Osteoblast (primary cell): ENCODE data around the gene EVA1C. TPM values are rescaled to one million over a fixed set of nuclear protein-coding genes. Genes with fewer than 3 reads are reported as not detected.

Experiments used
- DNase-seq: peaks from one replicate; pipeline ENCODE4 v3.0.0; 2011; ENCODE audit warnings: low spot score, mixed read lengths; ENCODE audit not compliant: insufficient read length; ENCODE audit errors: missing footprints
- H2AFZ ChIP-seq: 2 replicates; pipeline ENCODE4 v1.6.0; 2011; ENCODE audit warnings: mild to moderate bottlenecking, low read length
- H3K27ac ChIP-seq: 2 replicates; pipeline ENCODE4 v1.5.1; 2011; ENCODE audit warnings: mild to moderate bottlenecking, low read depth, low read length, moderate library complexity
- H3K27me3 ChIP-seq: 2 replicates; pipeline ENCODE4 v1.6.0; 2012; ENCODE audit warnings: mild to moderate bottlenecking, control low read depth, inconsistent platforms, low read length, moderate library complexity; ENCODE audit not compliant: insufficient read depth
- H3K36me3 ChIP-seq: 2 replicates; pipeline ENCODE4 v1.5.1; 2011; ENCODE audit warnings: mild to moderate bottlenecking, low read length, control low read depth, moderate library complexity; ENCODE audit not compliant: insufficient read depth
- H3K4me1 ChIP-seq: 2 replicates; pipeline ENCODE4 v1.5.1; 2011; ENCODE audit warnings: mild to moderate bottlenecking, low read length, control low read depth, moderate library complexity; ENCODE audit not compliant: insufficient read depth
- H3K4me2 ChIP-seq: 2 replicates; pipeline ENCODE4 v1.6.0; 2011; ENCODE audit warnings: mild to moderate bottlenecking, low read length; ENCODE audit not compliant: insufficient read depth
- H3K4me3 ChIP-seq: fragments of 200-600 bp; sonication (generic); 3 replicates; pipeline ENCODE4 v1.5.1; 2012; ENCODE audit warnings: mild to moderate bottlenecking, low read length, inconsistent platforms; ENCODE audit not compliant: insufficient read depth
- H3K79me2 ChIP-seq: 2 replicates; pipeline ENCODE4 v1.6.0; 2012; ENCODE audit warnings: mild to moderate bottlenecking, low read length, control low read depth, inconsistent platforms; ENCODE audit not compliant: insufficient read depth
- H3K9me3 ChIP-seq: 2 replicates; pipeline ENCODE4 v1.5.1; 2011; ENCODE audit warnings: low read depth, low read length, control low read depth
- H4K20me1 ChIP-seq: 2 replicates; pipeline ENCODE4 v1.6.0; 2012; ENCODE audit warnings: mild to moderate bottlenecking, low read length, control low read depth; ENCODE audit not compliant: insufficient read depth
- total RNA-seq: library from RNA; depleted of rRNA; stranded (reverse); fragments of >200 nt; gene quantifications from 2 replicates; pipeline ENCODE4 v1.2.3, GENCODE V29; 2012
- TF ChIP-seq, protein P1 (sequence below): IDR thresholded peaks from 2 replicates; pipeline ENCODE4 v1.5.1; 2011; ENCODE audit warnings: mild to moderate bottlenecking, low read depth, low read length, moderate library complexity; ENCODE audit errors: extremely low read depth

EVA1C gene
- total RNA-seq, 1 donor = 8.0 TPM

DNA sequence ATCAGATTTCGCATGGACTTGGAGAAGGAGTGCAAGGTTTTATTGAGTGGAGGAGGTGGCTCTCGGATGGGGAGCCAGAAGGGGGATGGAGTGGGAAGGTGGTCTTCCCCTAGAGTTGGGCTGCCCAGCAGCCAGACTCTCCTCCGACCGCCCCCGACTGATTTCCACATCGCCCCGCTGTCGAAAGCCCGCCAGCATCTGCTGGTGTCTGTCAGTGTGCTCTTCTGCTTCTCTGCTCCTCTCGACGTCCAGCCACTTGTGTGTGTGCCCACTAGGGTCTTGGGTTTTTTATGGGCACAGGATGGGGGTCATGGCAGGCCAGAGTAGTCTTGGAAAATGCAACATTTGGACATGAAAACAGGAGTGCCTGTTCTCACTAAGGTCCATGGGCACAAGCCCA is 40.1 kb downstream of the EVA1C start:
- Histone ChIP-seq H2AFZ (no peak overlapping the region), H3K4me2 (no peak overlapping the region), H3K79me2 (peaks cover 17% of the 10 kb centered on the region), H3K4me3 (no peak overlapping the region), H3K27ac (no peak overlapping the region), H3K4me1 (peaks cover 51% of the 10 kb centered on the region), H3K9me3 (no peaks in the 10 kb centered on the region), H3K27me3 (no peaks in the 10 kb centered on the region), H4K20me1 (no peaks in the 10 kb centered on the region), H3K36me3 (peaks cover 6% of the 10 kb centered on the region)
- TF ChIP-seq, protein P1, sequence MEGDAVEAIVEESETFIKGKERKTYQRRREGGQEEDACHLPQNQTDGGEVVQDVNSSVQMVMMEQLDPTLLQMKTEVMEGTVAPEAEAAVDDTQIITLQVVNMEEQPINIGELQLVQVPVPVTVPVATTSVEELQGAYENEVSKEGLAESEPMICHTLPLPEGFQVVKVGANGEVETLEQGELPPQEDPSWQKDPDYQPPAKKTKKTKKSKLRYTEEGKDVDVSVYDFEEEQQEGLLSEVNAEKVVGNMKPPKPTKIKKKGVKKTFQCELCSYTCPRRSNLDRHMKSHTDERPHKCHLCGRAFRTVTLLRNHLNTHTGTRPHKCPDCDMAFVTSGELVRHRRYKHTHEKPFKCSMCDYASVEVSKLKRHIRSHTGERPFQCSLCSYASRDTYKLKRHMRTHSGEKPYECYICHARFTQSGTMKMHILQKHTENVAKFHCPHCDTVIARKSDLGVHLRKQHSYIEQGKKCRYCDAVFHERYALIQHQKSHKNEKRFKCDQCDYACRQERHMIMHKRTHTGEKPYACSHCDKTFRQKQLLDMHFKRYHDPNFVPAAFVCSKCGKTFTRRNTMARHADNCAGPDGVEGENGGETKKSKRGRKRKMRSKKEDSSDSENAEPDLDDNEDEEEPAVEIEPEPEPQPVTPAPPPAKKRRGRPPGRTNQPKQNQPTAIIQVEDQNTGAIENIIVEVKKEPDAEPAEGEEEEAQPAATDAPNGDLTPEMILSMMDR = no peak
- DNase-seq = no peak

DNA sequence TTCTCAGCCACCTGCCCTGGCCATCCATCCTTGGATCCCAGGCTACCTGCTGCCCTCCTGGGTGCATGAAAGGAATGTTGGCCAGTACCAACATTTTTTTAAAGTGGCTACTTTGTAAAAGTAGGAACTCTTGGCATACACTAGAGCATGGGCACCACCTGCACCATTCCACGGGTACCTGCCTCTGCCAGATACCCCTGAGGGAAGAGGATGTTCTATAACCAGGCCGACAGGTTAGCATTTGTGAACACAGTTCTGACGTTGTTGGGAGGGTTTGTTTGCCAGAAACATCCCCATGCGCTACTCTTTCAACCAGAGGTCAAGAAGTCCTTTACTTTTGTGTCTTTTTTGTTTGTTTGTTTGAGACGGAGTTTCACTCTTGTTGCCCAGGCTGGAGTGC is 43.0 kb downstream of the EVA1C start:
- H3K27me3 ChIP-seq = no peaks in the 10 kb centered on the region
- H4K20me1 ChIP-seq = no peaks in the 10 kb centered on the region
- H3K27ac ChIP-seq = peak overlapping the region; percentile 15
- peaks cover 14% of the 10 kb centered on the region for H3K79me2 ChIP-seq
- DNase-seq = no peak
- H2AFZ ChIP-seq = no peak overlapping the region
- no peaks in the 10 kb centered on the region for H3K9me3 ChIP-seq
- TF ChIP-seq, protein P1 = no peak
- peaks cover 10% of the 10 kb centered on the region for H3K36me3 ChIP-seq
- no peak overlapping the region for H3K4me2 ChIP-seq
- H3K4me1 ChIP-seq = peaks cover 42% of the 10 kb centered on the region
- H3K4me3 ChIP-seq = no peak overlapping the region

DNA sequence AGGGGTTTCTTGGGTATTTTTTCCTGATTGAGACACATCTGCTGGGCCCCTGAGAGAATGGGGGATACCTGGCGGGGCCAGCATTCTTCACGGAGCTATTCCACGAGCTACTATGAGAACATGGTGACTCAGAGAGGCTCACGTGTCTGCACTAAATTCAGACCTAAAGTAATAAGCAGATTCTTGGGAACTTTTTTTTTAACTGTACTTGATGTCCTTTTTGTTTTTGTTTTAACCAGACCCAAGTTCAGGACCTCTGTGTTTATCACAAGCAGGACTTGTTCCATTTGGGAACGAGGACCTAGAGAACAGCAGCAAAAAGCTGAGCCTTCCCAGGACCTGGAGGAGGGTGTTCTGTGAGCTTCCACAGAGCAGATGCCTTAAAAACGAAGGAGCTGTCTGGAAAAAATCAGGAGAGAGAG is 44.0 kb downstream of the EVA1C start:
- peak overlapping the region; percentile 93 for H3K27ac ChIP-seq
- H2AFZ ChIP-seq = peak overlapping the region; percentile 64
- H3K4me2 ChIP-seq = peak overlapping the region; percentile 50
- peaks cover 14% of the 10 kb centered on the region for H3K79me2 ChIP-seq
- H3K36me3 ChIP-seq = peaks cover 10% of the 10 kb centered on the region
- no peak overlapping the region for H3K4me3 ChIP-seq
- TF ChIP-seq, protein P1 = no peak
- no peaks in the 10 kb centered on the region for H3K27me3 ChIP-seq
- DNase-seq = peak; percentile 94
- no peaks in the 10 kb centered on the region for H3K9me3 ChIP-seq
- peaks cover 33% of the 10 kb centered on the region for H3K4me1 ChIP-seq
- no peaks in the 10 kb centered on the region for H4K20me1 ChIP-seq

DNA sequence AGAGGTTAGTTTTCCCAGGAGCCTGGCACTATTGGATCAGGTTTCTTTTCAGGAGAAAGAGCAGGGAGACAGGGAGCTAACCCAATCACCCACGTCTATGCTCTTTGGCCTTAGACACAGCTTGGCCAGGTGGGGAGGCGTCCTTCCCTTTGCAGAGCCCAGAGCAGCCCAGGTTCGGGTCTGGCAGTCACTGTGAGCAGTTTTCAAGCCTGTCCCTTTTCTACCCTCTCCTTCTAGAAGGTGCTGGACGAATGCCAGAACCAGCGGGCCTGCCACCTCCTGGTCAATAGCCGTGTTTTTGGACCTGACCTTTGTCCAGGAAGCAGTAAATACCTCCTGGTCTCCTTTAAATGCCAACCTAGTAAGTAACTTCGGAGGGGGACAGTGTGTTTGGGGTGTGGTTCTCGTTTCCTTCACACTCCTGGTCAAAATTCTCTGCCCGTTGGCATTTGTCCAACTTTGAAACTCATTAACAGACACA is 44.9 kb downstream of the EVA1C start:
- no peak overlapping the region for H3K4me3 ChIP-seq
- peaks cover 10% of the 10 kb centered on the region for H3K36me3 ChIP-seq
- H2AFZ ChIP-seq = no peak overlapping the region
- H3K79me2 ChIP-seq = peaks cover 10% of the 10 kb centered on the region
- no peaks in the 10 kb centered on the region for H4K20me1 ChIP-seq
- no peaks in the 10 kb centered on the region for H3K27me3 ChIP-seq
- peak overlapping the region; percentile 93 for H3K27ac ChIP-seq
- no peaks in the 10 kb centered on the region for H3K9me3 ChIP-seq
- peak; percentile 73 for DNase-seq
- peaks cover 27% of the 10 kb centered on the region for H3K4me1 ChIP-seq
- peak overlapping the region; percentile 50 for H3K4me2 ChIP-seq
- TF ChIP-seq, protein P1 = peak; percentile 20
